Endodermal cell (in vitro differentiated cells): ENCODE data around the gene ZFAND3. TPM values are rescaled to one million over a fixed set of nuclear protein-coding genes. Genes with fewer than 3 reads are reported as not detected.

ENCODE experiments used
- DNase-seq: peaks from one replicate; pipeline ENCODE4 v3.0.0-alpha.2; 2017
- H3K27ac ChIP-seq: 2 replicates; pipeline ENCODE4 v1.5.1; 2013; ENCODE audit warnings: mild to moderate bottlenecking, low read depth, low read length, moderate library complexity
- H3K27me3 ChIP-seq: 2 replicates; pipeline ENCODE4 v1.6.1; 2013; ENCODE audit warnings: mild to moderate bottlenecking, low read length, moderate library complexity; ENCODE audit not compliant: insufficient read depth, control insufficient read depth, poor library complexity, severe bottlenecking
- H3K36me3 ChIP-seq: 2 replicates; pipeline ENCODE4 v1.7.0; 2013; ENCODE audit warnings: mild to moderate bottlenecking, low read length, moderate library complexity; ENCODE audit not compliant: control insufficient read depth, insufficient read depth
- H3K4me1 ChIP-seq: one replicate; pipeline ENCODE4 v1.7.0; 2013; ENCODE audit warnings: low read length; ENCODE audit not compliant: control insufficient read depth, insufficient read depth
- H3K4me3 ChIP-seq: 2 replicates; pipeline ENCODE4 v1.5.1; 2013; ENCODE audit warnings: mild to moderate bottlenecking, low read length, moderate library complexity
- H3K9ac ChIP-seq: 2 replicates; pipeline ENCODE4 v1.6.1; 2013; ENCODE audit warnings: mild to moderate bottlenecking, low read length, moderate library complexity; ENCODE audit not compliant: poor library complexity, severe bottlenecking; ENCODE audit errors: extremely low read depth
- H3K9me3 ChIP-seq: 2 replicates; pipeline ENCODE4 v1.6.1; 2013; ENCODE audit warnings: mild to moderate bottlenecking, low read length, moderate library complexity; ENCODE audit not compliant: control insufficient read depth
- H3K27ac Mint-ChIP-seq: 2 replicates; pipeline ENCODE4 v1.8.0; 2020; ENCODE audit warnings: mixed read lengths
- H3K27me3 Mint-ChIP-seq: 2 replicates; pipeline ENCODE4 v1.8.0; 2021; ENCODE audit warnings: mild to moderate bottlenecking, mixed read lengths; ENCODE audit not compliant: insufficient read depth
- H3K36me3 Mint-ChIP-seq: 2 replicates; pipeline ENCODE4 v1.8.0; 2020; ENCODE audit warnings: low read depth, mixed read lengths
- H3K4me1 Mint-ChIP-seq: 2 replicates; pipeline ENCODE4 v1.8.0; 2020; ENCODE audit warnings: mixed read lengths
- H3K4me3 Mint-ChIP-seq: 2 replicates; pipeline ENCODE4 v1.8.0; 2020; ENCODE audit warnings: mild to moderate bottlenecking, moderate library complexity, mixed read lengths
- H3K9me3 Mint-ChIP-seq: 2 replicates; pipeline ENCODE4 v1.8.0; 2020; ENCODE audit warnings: mild to moderate bottlenecking, mixed read lengths
- WGBS, 2 experiments: methylation state at CpG; one replicate each; pipeline versions ENCODE4 v1.1.5 to v1.1.7; 2013; ENCODE audit warnings: missing lambda C conversion rate in 2 of 2, mixed read lengths in 1 of 2; ENCODE audit not compliant: insufficient coverage in 1 of 2, insufficient read length in 1 of 2; 5-methylcytosine and 5-hydroxymethylcytosine counted together
- total RNA-seq, 2 donors: library from RNA; stranded (reverse); fragmentation: NEBNext Ultra II Directional in 1 of 2; extraction: Animal tissue kit (Norgen Biotek cat#: 25700) in 1 of 2; gene quantifications; 2 replicates in 1 of 2; 3 replicates in 1 of 2; pipeline ENCODE4 v1.2.1, GENCODE V29; 2021
- TF ChIP-seq, protein P1 (sequence below): fragments of 200-600 bp; sonication (generic); conservative IDR thresholded peaks from 2 replicates; pipeline ENCODE4 v1.5.0; 2021; ENCODE audit warnings: antibody characterized with exemption, mild to moderate bottlenecking

Gene ZFAND3
- total RNA-seq, 2 donors from 2014 or later = 67.1 to 86.2 TPM

DNA sequence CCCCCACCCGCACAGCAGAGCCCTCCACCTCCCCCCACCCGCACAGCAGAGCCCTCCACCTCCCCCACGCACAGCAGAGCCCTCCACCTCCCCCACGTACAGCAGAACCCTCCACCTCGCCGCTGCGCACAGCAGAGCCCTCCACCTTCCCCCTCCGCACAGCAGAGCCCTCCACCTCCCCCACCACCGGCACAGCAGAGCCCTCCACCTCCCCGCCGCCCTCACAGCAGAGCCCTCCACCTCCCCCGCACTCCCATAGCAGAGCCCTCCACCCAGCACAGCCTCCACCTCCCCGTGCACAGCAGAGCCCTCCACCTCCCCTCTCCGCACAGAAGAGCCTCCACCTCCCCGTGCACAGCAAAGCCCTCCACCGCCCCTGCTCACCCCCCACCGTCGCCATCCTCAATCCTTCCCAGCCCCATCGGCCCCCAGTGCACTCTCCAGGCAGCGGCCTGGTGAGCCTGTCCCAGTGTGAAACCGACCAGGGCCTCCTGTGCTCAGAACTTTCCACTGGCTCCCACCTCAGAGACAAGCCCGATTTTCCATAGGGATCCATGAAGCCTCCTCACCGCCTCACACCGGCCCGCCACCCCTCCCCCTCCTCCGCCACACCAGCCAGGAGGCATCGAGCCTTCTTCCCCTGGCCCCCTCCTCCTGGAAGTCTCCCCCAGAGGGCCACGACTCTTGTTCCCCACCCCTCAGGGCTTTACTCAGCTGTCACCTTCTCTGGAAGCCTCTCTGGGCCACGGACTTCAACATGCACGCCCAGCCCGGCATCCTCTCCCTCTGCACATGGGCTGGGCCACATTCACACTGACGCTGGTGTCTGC, 347.1 kb downstream of the ZFAND3 start:
- H3K27me3 Mint-ChIP-seq = no peaks in the 10 kb centered on the region
- H3K9me3 Mint-ChIP-seq = no peaks in the 10 kb centered on the region
- H3K36me3 Mint-ChIP-seq = peaks cover 2% of the 10 kb centered on the region
- TF ChIP-seq, protein P1, sequence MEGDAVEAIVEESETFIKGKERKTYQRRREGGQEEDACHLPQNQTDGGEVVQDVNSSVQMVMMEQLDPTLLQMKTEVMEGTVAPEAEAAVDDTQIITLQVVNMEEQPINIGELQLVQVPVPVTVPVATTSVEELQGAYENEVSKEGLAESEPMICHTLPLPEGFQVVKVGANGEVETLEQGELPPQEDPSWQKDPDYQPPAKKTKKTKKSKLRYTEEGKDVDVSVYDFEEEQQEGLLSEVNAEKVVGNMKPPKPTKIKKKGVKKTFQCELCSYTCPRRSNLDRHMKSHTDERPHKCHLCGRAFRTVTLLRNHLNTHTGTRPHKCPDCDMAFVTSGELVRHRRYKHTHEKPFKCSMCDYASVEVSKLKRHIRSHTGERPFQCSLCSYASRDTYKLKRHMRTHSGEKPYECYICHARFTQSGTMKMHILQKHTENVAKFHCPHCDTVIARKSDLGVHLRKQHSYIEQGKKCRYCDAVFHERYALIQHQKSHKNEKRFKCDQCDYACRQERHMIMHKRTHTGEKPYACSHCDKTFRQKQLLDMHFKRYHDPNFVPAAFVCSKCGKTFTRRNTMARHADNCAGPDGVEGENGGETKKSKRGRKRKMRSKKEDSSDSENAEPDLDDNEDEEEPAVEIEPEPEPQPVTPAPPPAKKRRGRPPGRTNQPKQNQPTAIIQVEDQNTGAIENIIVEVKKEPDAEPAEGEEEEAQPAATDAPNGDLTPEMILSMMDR = no peak
- Histone ChIP-seq H3K4me3 (no peak overlapping the region), H3K36me3 (no peaks in the 10 kb centered on the region), H3K9ac (no peak overlapping the region), H3K4me1 (no peaks in the 10 kb centered on the region), H3K9me3 (no peaks in the 10 kb centered on the region), H3K27me3 (no peaks in the 10 kb centered on the region), H3K27ac (no peak overlapping the region)
- peaks cover 30% of the 10 kb centered on the region for H3K4me1 Mint-ChIP-seq
- WGBS, 2 experiments = 90 to 96% methylated on average over 7 to 29 of the region's 32 CpGs
- no peak overlapping the region for H3K27ac Mint-ChIP-seq
- no peak for DNase-seq
- no peak overlapping the region for H3K4me3 Mint-ChIP-seq

DNA sequence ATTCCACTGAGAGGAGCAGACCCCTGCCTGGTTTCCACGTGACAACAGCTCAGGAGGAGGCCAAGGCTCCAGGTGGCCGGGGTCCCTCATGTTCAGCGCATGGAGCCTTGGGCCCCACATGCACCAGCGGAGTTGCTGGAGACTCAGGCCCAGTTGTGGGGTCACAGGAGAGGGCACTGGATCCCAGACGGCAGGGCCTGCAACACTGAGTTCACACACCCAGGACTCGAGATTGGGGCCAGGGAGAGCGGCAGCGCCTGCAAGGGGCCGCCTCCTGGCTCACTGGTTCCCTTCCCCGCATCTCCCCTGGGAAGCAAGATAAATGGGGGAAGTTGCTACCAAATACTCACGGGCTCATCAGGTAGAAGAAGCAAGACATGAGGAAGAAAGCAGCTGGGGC, 348.1 kb downstream of the ZFAND3 start:
- H3K27me3 Mint-ChIP-seq = no peaks in the 10 kb centered on the region
- H3K4me1 Mint-ChIP-seq = peaks cover 26% of the 10 kb centered on the region
- H3K9me3 Mint-ChIP-seq = no peaks in the 10 kb centered on the region
- H3K27ac Mint-ChIP-seq = peak overlapping the region; percentile 44
- H3K4me1 ChIP-seq = no peaks in the 10 kb centered on the region
- peaks cover 2% of the 10 kb centered on the region for H3K36me3 Mint-ChIP-seq
- no peaks in the 10 kb centered on the region for H3K27me3 ChIP-seq
- no peak overlapping the region for H3K4me3 ChIP-seq
- no peaks in the 10 kb centered on the region for H3K9me3 ChIP-seq
- H3K9ac ChIP-seq = no peak overlapping the region
- no peak overlapping the region for H3K27ac ChIP-seq
- 91% methylated on average over 8 to 11 of the region's 11 CpGs for WGBS, 2 experiments
- no peak for DNase-seq
- no peaks in the 10 kb centered on the region for H3K36me3 ChIP-seq
- H3K4me3 Mint-ChIP-seq = no peak overlapping the region
- TF ChIP-seq, protein P1 = no peak

DNA sequence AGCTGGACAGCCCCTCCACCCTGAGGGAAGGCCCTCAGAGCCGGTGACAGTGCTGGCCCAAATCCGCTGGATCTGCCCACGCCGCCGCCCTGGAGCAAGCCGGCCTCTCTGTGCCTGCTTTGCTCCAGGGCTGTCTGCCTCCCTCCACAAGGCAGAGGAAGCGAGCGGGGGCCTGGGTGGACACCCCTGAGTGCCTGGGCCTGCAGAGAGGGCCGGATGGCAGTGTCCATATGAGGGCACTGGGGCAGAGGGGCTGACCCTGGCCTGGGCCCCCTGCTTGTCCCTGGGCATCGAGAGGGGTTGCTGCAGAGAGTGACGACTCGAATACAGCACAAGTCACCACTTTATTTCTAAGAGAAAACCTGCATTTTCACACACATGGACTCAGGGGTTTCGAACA, 348.6 kb downstream of the ZFAND3 start:
- Histone ChIP-seq H3K27me3 (no peaks in the 10 kb centered on the region), H3K4me3 (no peak overlapping the region), H3K4me1 (no peaks in the 10 kb centered on the region), H3K9ac (no peak overlapping the region), H3K36me3 (no peaks in the 10 kb centered on the region), H3K9me3 (no peaks in the 10 kb centered on the region), H3K27ac (no peak overlapping the region)
- DNase-seq = no peak
- H3K4me1 Mint-ChIP-seq = peaks cover 26% of the 10 kb centered on the region
- no peaks in the 10 kb centered on the region for H3K9me3 Mint-ChIP-seq
- H3K36me3 Mint-ChIP-seq = peaks cover 2% of the 10 kb centered on the region
- WGBS, 2 experiments = 94 to 100% methylated on average over 6 to 13 of the region's 13 CpGs
- no peaks in the 10 kb centered on the region for H3K27me3 Mint-ChIP-seq
- TF ChIP-seq, protein P1 = no peak
- no peak overlapping the region for H3K4me3 Mint-ChIP-seq
- no peak overlapping the region for H3K27ac Mint-ChIP-seq
